Measurements from ENCODE around the gene TNPO2.
"Not testable (repeated sequence)": the region's sequence is repeated elsewhere in the genome, so short reads cannot be mapped to it uniquely, and the experiment has no call there.

The TNPO2 gene

DNA sequence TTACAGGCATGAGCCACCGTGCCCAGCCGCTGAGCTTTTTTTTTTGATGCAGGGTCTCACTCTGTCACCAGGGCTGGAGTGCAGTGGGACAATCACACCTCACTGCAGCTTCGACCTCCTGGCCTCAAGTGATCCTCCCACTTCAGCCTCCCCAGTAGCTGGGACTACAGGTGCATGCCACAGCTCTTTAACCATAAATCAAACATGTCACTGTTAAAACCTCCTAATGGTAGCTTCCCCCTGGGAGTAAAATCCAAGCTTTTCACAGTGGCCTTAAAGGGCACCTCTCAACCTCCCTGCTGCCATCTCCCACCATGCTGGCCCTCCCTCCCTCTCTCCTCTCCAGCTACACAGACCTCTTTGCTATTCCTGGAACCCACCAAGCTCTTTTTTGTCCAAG lies 37.9 kb downstream of the TNPO2 start:
- Histone ChIP-seq H3K36me3 (ENCODE audit: control insufficient read depth in 5 of 5, insufficient read depth in 5 of 5, low read length in 5 of 5) (peaks cover 0 to 5% (median 0%) of the 10 kb centered on the region in 5 donors), H3K4me3 (ENCODE audit: low read depth in 1 of 5, low read length in 5 of 5) (no peak overlapping the region)

DNA sequence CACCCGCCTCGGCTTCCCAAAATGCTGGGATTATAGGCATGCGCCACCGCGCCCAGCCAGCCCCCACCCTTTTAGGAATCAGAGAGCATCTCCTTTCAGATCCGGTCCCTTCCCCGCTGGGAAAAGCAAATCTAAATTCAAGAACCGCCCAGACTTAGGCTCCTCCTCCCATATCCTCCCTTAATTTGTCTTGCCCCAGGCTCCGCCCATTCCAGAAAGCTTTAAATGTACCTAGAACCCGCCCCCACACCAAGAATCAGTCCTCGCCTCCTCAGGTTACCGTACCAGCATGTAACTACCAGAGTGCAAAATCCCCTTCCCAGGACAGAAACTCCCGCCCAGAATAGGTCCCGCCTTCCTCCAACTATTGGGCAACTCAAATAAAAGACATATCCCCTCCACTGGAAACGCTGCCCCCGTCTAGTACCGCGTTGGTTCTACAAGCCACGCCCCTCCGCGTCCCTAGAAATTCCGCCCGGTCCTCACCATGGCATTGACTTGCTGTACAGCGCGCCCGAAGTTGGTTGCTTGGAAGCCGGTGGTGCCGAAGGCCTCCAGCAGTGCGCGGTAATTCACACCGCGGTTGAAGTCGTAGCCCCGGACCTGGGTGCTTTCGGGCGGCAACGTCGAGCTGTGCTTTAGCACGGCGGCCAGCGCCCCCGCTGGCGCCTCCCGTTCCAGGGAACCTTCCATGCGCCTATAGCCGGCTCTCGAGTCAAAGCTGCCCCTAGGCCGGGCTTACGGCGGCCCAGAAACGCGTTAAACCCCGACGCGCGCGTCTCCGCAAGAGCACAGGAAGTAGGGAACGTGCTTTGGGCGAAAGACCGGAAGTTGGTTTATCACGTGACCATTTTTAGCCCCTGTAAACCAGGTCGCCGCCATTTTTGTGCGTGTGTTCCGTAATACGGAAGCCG lies 42.4 kb downstream of the TNPO2 start, which contains the start of gene DHPS:
Gene DHPS, minus strand, starts transcription at position 807 of the 914 bp plus-strand sequence. Its CDS starts 114 bp downstream, at position 693.
- Histone ChIP-seq H3K36me3 (ENCODE audit: control insufficient read depth in 5 of 5, insufficient read depth in 5 of 5, low read length in 5 of 5) (peaks cover 0 to 34% (median 31%) of the 10 kb centered on the region in 5 donors), H3K4me1 (ENCODE audit: control insufficient read depth in 5 of 5, insufficient read depth in 5 of 5, low read length in 5 of 5) (peaks cover 3 to 20% (median 11%) of the 10 kb centered on the region in 5 donors)

More for the DNA sequence above, 37.9 kb downstream of the TNPO2 start:
- Histone ChIP-seq H3K9me3 (ENCODE audit: control insufficient read depth in 5 of 5, low read length in 5 of 5) (no peaks in the 10 kb centered on the region), H3K4me1 (ENCODE audit: control insufficient read depth in 5 of 5, insufficient read depth in 5 of 5, low read length in 5 of 5) (peaks cover 1 to 12% (median 7%) of the 10 kb centered on the region in 5 donors), H3K9ac (ENCODE audit: low read length in 5 of 5) (no peak overlapping the region), H3K27me3 (ENCODE audit: control insufficient read depth in 5 of 5, insufficient read depth in 4 of 5, low read length in 5 of 5) (no peaks in the 10 kb centered on the region), H3K27ac (ENCODE audit: low read depth, low read length) (no peak overlapping the region)

DNA sequence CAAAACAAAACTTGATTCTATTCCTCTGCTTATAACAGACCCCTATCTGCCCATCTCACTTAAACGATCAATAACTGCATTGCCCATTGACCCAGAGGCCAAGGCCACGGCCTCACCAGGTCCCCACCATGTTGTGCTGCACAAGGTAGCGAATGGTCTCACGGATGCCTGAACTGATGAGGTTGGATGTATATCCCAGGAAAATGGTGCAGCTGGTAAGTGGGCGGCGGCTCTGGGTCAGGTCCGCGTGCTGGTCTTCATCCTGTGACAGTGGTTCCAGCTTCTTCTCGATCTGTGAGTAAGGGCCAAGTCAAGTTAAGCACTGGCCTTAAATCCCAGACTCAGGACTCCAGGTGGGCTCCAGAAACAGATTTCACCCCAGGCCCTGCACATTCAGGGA lies 43.7 kb downstream of the TNPO2 start:
- H3K9ac ChIP-seq (ENCODE audit: low read length in 5 of 5) = no peak overlapping the region
- no peak overlapping the region for H3K4me3 ChIP-seq (ENCODE audit: low read depth in 1 of 5, low read length in 5 of 5)
- no peaks in the 10 kb centered on the region for H3K9me3 ChIP-seq (ENCODE audit: control insufficient read depth in 5 of 5, low read length in 5 of 5)
- no peaks in the 10 kb centered on the region for H3K27me3 ChIP-seq (ENCODE audit: control insufficient read depth in 5 of 5, insufficient read depth in 4 of 5, low read length in 5 of 5)
- peaks cover 0 to 47% (median 44%) of the 10 kb centered on the region in 5 donors for H3K36me3 ChIP-seq (ENCODE audit: control insufficient read depth in 5 of 5, insufficient read depth in 5 of 5, low read length in 5 of 5)
- peaks cover 4 to 20% (median 11%) of the 10 kb centered on the region in 5 donors for H3K4me1 ChIP-seq (ENCODE audit: control insufficient read depth in 5 of 5, insufficient read depth in 5 of 5, low read length in 5 of 5)
- H3K27ac ChIP-seq (ENCODE audit: low read depth, low read length) = no peak overlapping the region

More for the DNA sequence above, 42.4 kb downstream of the TNPO2 start, which contains the start of gene DHPS:
- Histone ChIP-seq H3K9me3 (ENCODE audit: control insufficient read depth in 5 of 5, low read length in 5 of 5) (no peaks in the 10 kb centered on the region), H3K27me3 (ENCODE audit: control insufficient read depth in 5 of 5, insufficient read depth in 4 of 5, low read length in 5 of 5) (no peaks in the 10 kb centered on the region), H3K4me3 (ENCODE audit: low read depth in 1 of 5, low read length in 5 of 5) (peak within 1 kb of the TSS; percentile 79 to 97 (median 96)), H3K27ac (ENCODE audit: low read depth, low read length) (peak within 1 kb of the TSS; percentile 95), H3K9ac (ENCODE audit: low read length in 5 of 5) (peak within 1 kb of the TSS; percentile 73 to 96 (median 95))

DNA sequence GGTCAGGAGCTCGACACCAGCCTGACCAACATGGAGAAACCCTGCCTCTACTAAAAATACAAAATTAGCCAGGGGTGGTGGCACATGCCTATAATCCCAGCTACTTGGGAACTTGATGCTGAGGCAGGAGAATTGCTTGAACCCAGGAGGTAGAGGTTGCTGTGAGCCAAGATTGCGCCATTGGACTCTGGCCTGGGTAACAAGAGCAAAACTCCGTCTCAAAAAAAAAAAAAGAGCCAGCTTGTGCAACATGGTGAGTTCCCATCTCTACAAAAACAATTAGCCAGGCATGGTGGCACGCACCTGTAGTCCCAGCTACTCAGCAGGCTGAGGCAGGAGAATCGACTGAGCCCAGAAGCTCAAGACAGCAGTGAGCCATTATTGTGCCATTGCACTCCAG lies 45.7 kb downstream of the TNPO2 start:
- not testable (repeated sequence) for H3K9ac ChIP-seq (ENCODE audit: low read length in 5 of 5); H3K4me3 ChIP-seq (ENCODE audit: low read depth in 1 of 5, low read length in 5 of 5); H3K27ac ChIP-seq (ENCODE audit: low read depth, low read length); H3K27me3 ChIP-seq (ENCODE audit: control insufficient read depth in 5 of 5, insufficient read depth in 4 of 5, low read length in 5 of 5); H3K9me3 ChIP-seq (ENCODE audit: control insufficient read depth in 5 of 5, low read length in 5 of 5)
- Histone ChIP-seq H3K36me3 (ENCODE audit: control insufficient read depth in 5 of 5, insufficient read depth in 5 of 5, low read length in 5 of 5) (peaks cover 0 to 66% (median 58%) of the 10 kb centered on the region in 5 donors), H3K4me1 (ENCODE audit: control insufficient read depth in 5 of 5, insufficient read depth in 5 of 5, low read length in 5 of 5) (peaks cover 4 to 20% (median 13%) of the 10 kb centered on the region in 5 donors)

DNA sequence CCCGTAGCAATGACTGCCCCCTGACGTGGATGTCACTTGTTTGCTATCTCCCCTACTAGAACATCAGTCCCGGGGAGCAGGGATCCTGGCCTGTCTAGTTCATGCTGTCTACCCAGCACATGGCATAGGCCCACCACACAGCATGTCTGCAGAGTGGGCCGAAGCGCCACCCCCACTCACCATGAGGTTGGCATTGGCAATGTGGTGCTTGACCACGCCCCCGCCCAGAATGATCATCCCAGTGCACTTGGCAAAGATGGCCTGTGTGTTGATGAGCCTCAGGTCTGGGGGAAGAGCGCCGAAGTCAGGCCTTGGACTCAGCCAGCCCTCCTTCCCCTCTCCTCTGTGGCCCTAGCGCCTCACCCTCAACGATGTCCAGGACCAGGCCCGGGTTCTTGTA lies 46.8 kb downstream of the TNPO2 start:
- H3K27ac ChIP-seq (ENCODE audit: low read depth, low read length) = no peak overlapping the region
- H3K4me1 ChIP-seq (ENCODE audit: control insufficient read depth in 5 of 5, insufficient read depth in 5 of 5, low read length in 5 of 5) = peaks cover 5 to 17% (median 13%) of the 10 kb centered on the region in 5 donors
- no peaks in the 10 kb centered on the region for H3K9me3 ChIP-seq (ENCODE audit: control insufficient read depth in 5 of 5, low read length in 5 of 5)
- no peak overlapping the region for H3K4me3 ChIP-seq (ENCODE audit: low read depth in 1 of 5, low read length in 5 of 5)
- no peak overlapping the region for H3K9ac ChIP-seq (ENCODE audit: low read length in 5 of 5)
- H3K27me3 ChIP-seq (ENCODE audit: control insufficient read depth in 5 of 5, insufficient read depth in 4 of 5, low read length in 5 of 5) = no peaks in the 10 kb centered on the region
- peaks cover 0 to 73% (median 65%) of the 10 kb centered on the region in 5 donors for H3K36me3 ChIP-seq (ENCODE audit: control insufficient read depth in 5 of 5, insufficient read depth in 5 of 5, low read length in 5 of 5)

DNA sequence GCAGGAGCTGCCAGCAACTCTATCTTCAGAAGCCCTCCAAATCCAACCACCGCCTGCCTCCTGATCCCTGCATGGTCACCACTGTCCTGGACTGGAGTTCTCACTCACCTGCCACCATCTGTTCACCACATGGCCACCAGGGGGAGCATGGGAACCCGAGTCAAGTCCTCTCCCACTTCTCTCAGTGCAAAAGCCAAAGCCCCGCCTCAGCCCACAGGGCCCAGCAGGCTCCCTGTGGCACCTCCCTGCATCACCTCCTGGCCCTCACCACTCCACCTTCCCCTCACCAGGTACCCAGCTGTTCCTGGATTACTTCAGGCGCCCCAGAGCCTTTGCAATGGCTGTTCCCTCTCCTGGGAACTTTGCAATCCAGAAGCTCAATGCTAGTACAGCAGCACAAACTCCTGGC lies 47.3 kb downstream of the TNPO2 start:
- no peak overlapping the region for H3K4me3 ChIP-seq (ENCODE audit: low read depth in 1 of 5, low read length in 5 of 5)
- H3K36me3 ChIP-seq (ENCODE audit: control insufficient read depth in 5 of 5, insufficient read depth in 5 of 5, low read length in 5 of 5) = peaks cover 0 to 73% (median 65%) of the 10 kb centered on the region in 5 donors
- no peak overlapping the region for H3K9ac ChIP-seq (ENCODE audit: low read length in 5 of 5)
- no peaks in the 10 kb centered on the region for H3K9me3 ChIP-seq (ENCODE audit: control insufficient read depth in 5 of 5, low read length in 5 of 5)
- H3K4me1 ChIP-seq (ENCODE audit: control insufficient read depth in 5 of 5, insufficient read depth in 5 of 5, low read length in 5 of 5) = peaks cover 5 to 14% (median 13%) of the 10 kb centered on the region in 5 donors
- H3K27me3 ChIP-seq (ENCODE audit: control insufficient read depth in 5 of 5, insufficient read depth in 4 of 5, low read length in 5 of 5) = no peaks in the 10 kb centered on the region
- no peak overlapping the region for H3K27ac ChIP-seq (ENCODE audit: low read depth, low read length)

DNA sequence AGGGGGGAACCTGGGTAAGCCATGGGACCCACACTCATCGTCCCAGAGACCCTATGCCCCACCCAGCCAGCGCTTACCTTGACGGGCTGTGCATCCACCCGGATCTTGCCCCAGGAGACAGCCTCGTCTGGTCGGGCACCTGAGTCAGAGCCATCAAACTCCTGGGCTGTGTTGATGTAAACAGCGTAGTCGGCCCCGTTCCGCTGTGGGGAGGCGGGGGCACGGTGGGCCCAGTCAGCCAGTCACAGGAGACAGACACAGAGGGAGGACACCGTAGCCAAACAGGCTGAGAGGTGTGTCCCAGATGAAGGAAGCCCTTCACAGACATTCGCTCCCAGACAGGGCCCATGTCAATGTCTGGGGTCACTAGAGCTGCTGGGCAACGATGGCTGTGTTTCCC lies 47.8 kb downstream of the TNPO2 start:
- no peaks in the 10 kb centered on the region for H3K27me3 ChIP-seq (ENCODE audit: control insufficient read depth in 5 of 5, insufficient read depth in 4 of 5, low read length in 5 of 5)
- no peak overlapping the region for H3K27ac ChIP-seq (ENCODE audit: low read depth, low read length)
- no peaks in the 10 kb centered on the region for H3K9me3 ChIP-seq (ENCODE audit: control insufficient read depth in 5 of 5, low read length in 5 of 5)
- H3K9ac ChIP-seq (ENCODE audit: low read length in 5 of 5) = no peak overlapping the region
- peaks cover 2 to 11% (median 10%) of the 10 kb centered on the region in 5 donors for H3K4me1 ChIP-seq (ENCODE audit: control insufficient read depth in 5 of 5, insufficient read depth in 5 of 5, low read length in 5 of 5)
- H3K36me3 ChIP-seq (ENCODE audit: control insufficient read depth in 5 of 5, insufficient read depth in 5 of 5, low read length in 5 of 5) = peaks cover 0 to 73% (median 65%) of the 10 kb centered on the region in 5 donors
- H3K4me3 ChIP-seq (ENCODE audit: low read depth in 1 of 5, low read length in 5 of 5) = no peak overlapping the region

DNA sequence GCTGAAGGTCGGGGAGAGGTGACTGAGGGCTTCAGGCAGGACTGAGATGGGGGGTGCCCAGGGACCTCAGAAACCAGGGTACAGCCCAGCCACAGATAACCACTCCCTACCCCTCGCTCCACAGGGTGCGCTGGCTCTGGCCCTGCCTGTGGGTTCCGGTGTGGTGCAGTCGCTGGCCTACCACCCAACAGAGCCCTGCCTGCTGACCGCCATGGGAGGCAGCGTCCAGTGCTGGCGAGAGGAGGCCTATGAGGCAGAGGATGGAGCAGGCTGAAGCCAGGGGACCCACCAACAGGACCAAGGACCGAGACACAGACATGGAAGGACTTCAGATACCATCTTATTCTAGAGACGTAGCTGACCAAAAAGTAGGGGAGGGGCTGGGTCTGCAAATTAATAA lies 48.3 kb downstream of the TNPO2 start:
- H3K9me3 ChIP-seq (ENCODE audit: control insufficient read depth in 5 of 5, low read length in 5 of 5) = no peaks in the 10 kb centered on the region
- peaks cover 5 to 14% (median 12%) of the 10 kb centered on the region in 5 donors for H3K4me1 ChIP-seq (ENCODE audit: control insufficient read depth in 5 of 5, insufficient read depth in 5 of 5, low read length in 5 of 5)
- no peak overlapping the region for H3K9ac ChIP-seq (ENCODE audit: low read length in 5 of 5)
- H3K4me3 ChIP-seq (ENCODE audit: low read depth in 1 of 5, low read length in 5 of 5) = no peak overlapping the region
- peaks cover 0 to 73% (median 65%) of the 10 kb centered on the region in 5 donors for H3K36me3 ChIP-seq (ENCODE audit: control insufficient read depth in 5 of 5, insufficient read depth in 5 of 5, low read length in 5 of 5)
- no peak overlapping the region for H3K27ac ChIP-seq (ENCODE audit: low read depth, low read length)
- H3K27me3 ChIP-seq (ENCODE audit: control insufficient read depth in 5 of 5, insufficient read depth in 4 of 5, low read length in 5 of 5) = no peaks in the 10 kb centered on the region

DNA sequence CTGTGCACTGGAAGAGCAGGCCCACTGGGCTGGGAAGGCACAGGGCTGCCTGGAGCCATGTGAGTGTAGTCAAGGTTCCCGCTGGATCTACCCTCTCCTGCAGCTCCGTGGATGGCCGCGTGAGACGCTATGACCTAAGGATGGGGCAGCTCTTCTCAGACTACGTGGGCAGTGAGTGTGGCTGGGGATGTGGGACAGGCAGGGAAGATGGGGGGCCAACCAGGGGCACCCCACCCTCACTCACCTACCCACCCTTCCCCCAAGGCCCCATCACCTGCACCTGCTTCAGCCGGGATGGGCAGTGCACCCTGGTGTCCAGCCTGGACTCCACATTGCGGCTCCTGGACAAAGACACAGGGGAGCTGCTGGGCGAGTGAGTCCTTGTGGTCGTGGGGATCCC lies 51.0 kb downstream of the TNPO2 start:
- Histone ChIP-seq H3K9me3 (ENCODE audit: control insufficient read depth in 5 of 5, low read length in 5 of 5) (no peaks in the 10 kb centered on the region), H3K4me1 (ENCODE audit: control insufficient read depth in 5 of 5, insufficient read depth in 5 of 5, low read length in 5 of 5) (peaks cover 16 to 35% (median 30%) of the 10 kb centered on the region in 5 donors), H3K9ac (ENCODE audit: low read length in 5 of 5) (no peak overlapping the region), H3K36me3 (ENCODE audit: control insufficient read depth in 5 of 5, insufficient read depth in 5 of 5, low read length in 5 of 5) (peaks cover 0 to 56% (median 47%) of the 10 kb centered on the region in 5 donors), H3K4me3 (ENCODE audit: low read depth in 1 of 5, low read length in 5 of 5) (no peak overlapping the region), H3K27ac (ENCODE audit: low read depth, low read length) (no peak overlapping the region), H3K27me3 (ENCODE audit: control insufficient read depth in 5 of 5, insufficient read depth in 4 of 5, low read length in 5 of 5) (no peaks in the 10 kb centered on the region)
